SJSA1 (cell line): Measurements from ENCODE around the gene CHCHD3. TPM values are rescaled to one million over a fixed set of nuclear protein-coding genes. Genes with fewer than 3 reads are reported as not detected.

Source experiments
- DNase-seq, 2 experiments: peaks; one replicate each; pipeline ENCODE4 v3.0.0-alpha.2; 2015 to 2020; ENCODE audit warnings: low spot score in 2 of 2, low read depth in 1 of 2
- H3K27ac ChIP-seq: fragments of 250-450 bp; sonication (Bioruptor Pico); 2 replicates; pipeline ENCODE4 v1.5.1; 2020; ENCODE audit warnings: mild to moderate bottlenecking, moderate library complexity
- H3K27me3 ChIP-seq: fragments of 250-450 bp; sonication (Bioruptor Pico); replicated peaks from 2 replicates; pipeline ENCODE4 v1.5.1; 2020; ENCODE audit warnings: mild to moderate bottlenecking, moderate library complexity
- H3K36me3 ChIP-seq: fragments of 250-450 bp; sonication (Bioruptor Pico); 2 replicates; pipeline ENCODE4 v1.5.1; 2020; ENCODE audit warnings: mild to moderate bottlenecking
- H3K4me1 ChIP-seq: fragments of 250-450 bp; sonication (Bioruptor Pico); replicated peaks from 2 replicates; pipeline ENCODE4 v1.6.1; 2021; ENCODE audit warnings: mild to moderate bottlenecking
- H3K4me3 ChIP-seq: fragments of 250-450 bp; sonication (Bioruptor Pico); 2 replicates; pipeline ENCODE4 v1.5.1; 2020; ENCODE audit warnings: mild to moderate bottlenecking
- H3K9me3 ChIP-seq: fragments of 250-450 bp; sonication (Bioruptor Pico); replicated peaks from 2 replicates; pipeline ENCODE4 v1.5.1; 2020; ENCODE audit warnings: mild to moderate bottlenecking
- total RNA-seq: library from RNA; depleted of rRNA; stranded (reverse); fragments of >200 nt; shearing (Covaris generic); gene quantifications from 2 replicates; pipeline ENCODE4 v1.2.3, GENCODE V29; 2014

CHCHD3 gene
- total RNA-seq, 1 experiment from 2014 or later: 150 TPM

DNA sequence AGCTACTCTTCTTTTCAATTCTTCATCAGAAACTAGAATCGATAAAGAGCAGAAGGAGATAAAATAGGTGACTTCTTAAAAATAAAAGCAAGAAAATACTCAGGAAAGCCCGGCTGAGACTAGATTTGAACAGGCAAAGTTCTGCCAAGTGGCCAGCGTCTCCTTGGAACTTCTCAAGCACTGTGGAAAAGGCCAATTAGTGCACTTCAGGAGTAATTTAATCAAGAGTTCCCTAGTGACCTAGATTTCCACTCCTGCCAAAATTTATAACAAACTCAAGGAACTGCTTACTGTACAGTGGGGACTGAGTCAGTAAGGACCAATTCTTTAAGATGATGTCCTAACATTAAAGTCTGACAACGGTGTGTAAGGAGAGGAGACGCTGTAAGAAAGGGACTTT lies 57.3 kb downstream of the CHCHD3 start:
- peaks cover 4% of the 10 kb centered on the region for H3K36me3 ChIP-seq

DNA sequence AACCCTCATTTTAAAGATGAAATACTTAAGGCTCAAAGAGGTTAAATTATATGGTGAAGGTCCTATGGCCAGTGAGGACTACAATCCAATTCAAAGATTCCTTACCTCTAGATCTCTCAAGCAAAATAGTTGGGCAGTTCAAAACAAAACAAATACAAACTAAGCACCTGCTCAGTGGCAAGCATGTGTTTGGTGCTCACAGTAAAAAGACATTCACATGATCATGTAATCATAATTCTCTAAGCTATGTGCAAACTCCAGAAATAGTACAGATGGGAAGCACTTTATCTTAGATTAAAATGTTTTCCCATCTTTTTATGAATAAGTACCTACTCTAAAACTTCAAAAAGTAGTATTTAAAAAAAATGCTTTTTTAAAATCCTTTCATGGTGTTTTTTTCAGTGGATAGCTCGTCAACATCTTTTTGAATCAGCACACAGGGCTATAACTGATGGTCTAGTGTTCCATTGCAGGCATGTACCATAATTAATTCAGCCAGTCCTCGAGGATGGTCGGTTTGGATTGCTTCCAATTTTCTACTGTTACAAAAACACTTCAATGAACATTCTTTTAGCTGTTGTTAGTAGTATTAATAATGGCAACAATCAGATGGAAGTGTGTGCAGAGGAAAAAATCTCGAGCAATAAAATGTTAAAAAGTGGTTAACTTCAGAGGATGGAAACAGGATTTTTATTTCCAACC lies 58.4 kb downstream of the CHCHD3 start:
- H3K4me1 ChIP-seq: no peaks in the 10 kb centered on the region
- H3K27ac ChIP-seq: no peak overlapping the region
- H3K36me3 ChIP-seq: peaks cover 4% of the 10 kb centered on the region
- no peak overlapping the region for H3K4me3 ChIP-seq
- DNase-seq: no peak
- no peaks in the 10 kb centered on the region for H3K27me3 ChIP-seq
- no peaks in the 10 kb centered on the region for H3K9me3 ChIP-seq

More for the DNA sequence above, 57.3 kb downstream of the CHCHD3 start:
- Histone ChIP-seq H3K27ac (no peak overlapping the region), H3K27me3 (no peaks in the 10 kb centered on the region), H3K4me1 (no peaks in the 10 kb centered on the region), H3K9me3 (no peaks in the 10 kb centered on the region), H3K4me3 (no peak overlapping the region)
- DNase-seq: no peak

- DNase-seq: no peak
- Histone ChIP-seq H3K9me3 (no peaks in the 10 kb centered on the region), H3K36me3 (peaks cover 4% of the 10 kb centered on the region), H3K4me3 (no peak overlapping the region), H3K27ac (no peak overlapping the region), H3K4me1 (no peaks in the 10 kb centered on the region), H3K27me3 (no peaks in the 10 kb centered on the region)
Observed at GRCh38 chr7:133022661-133023060, 59.2 kb downstream of the CHCHD3 start.

- Histone ChIP-seq H3K27ac (no peak overlapping the region), H3K4me1 (no peaks in the 10 kb centered on the region), H3K36me3 (peaks cover 4% of the 10 kb centered on the region), H3K27me3 (no peaks in the 10 kb centered on the region), H3K9me3 (no peaks in the 10 kb centered on the region), H3K4me3 (no peak overlapping the region)
- DNase-seq: no peak
Observed at GRCh38 chr7:133021196-133021595, 60.7 kb downstream of the CHCHD3 start.

DNA sequence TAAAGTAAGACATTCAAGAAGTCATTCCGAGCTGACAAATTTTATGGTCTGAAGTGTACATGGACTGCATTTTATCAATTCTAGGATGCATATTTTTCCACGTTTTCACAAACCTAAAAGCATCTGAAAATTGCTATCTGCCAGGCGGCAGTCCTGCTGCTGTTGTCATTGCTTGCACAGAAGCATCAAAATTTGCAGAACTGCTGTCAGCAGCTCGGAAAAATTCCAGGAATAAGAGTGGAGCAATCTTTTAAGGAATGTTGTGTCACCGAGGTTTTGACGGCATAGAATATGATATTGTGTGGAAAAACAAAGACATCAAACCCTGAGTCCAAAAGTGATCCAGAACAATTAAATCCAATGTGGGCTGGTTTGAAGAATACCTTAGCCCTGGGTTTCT lies 61.4 kb downstream of the CHCHD3 start:
- Histone ChIP-seq H3K27me3 (no peaks in the 10 kb centered on the region), H3K36me3 (peaks cover 4% of the 10 kb centered on the region; the same call in 1 of the 2 replicates), H3K4me1 (no peaks in the 10 kb centered on the region), H3K27ac (no peak overlapping the region), H3K4me3 (no peak overlapping the region), H3K9me3 (no peaks in the 10 kb centered on the region)
- no peak for DNase-seq

GRCh38 chr7:133019590-133019989 lies 62.3 kb downstream of the CHCHD3 start:
- Histone ChIP-seq H3K36me3 (peaks cover 4% of the 10 kb centered on the region; the same call in 1 of the 2 replicates), H3K27ac (no peak overlapping the region), H3K27me3 (no peaks in the 10 kb centered on the region), H3K4me1 (no peaks in the 10 kb centered on the region), H3K9me3 (no peaks in the 10 kb centered on the region), H3K4me3 (no peak overlapping the region)
- no peak for DNase-seq

GRCh38 chr7:133016604-133017003 lies 65.3 kb downstream of the CHCHD3 start:
- Histone ChIP-seq H3K9me3 (no peaks in the 10 kb centered on the region), H3K36me3 (no peaks in the 10 kb centered on the region), H3K27ac (no peak overlapping the region), H3K4me1 (no peaks in the 10 kb centered on the region), H3K27me3 (no peaks in the 10 kb centered on the region), H3K4me3 (no peak overlapping the region)
- no peak for DNase-seq

DNA sequence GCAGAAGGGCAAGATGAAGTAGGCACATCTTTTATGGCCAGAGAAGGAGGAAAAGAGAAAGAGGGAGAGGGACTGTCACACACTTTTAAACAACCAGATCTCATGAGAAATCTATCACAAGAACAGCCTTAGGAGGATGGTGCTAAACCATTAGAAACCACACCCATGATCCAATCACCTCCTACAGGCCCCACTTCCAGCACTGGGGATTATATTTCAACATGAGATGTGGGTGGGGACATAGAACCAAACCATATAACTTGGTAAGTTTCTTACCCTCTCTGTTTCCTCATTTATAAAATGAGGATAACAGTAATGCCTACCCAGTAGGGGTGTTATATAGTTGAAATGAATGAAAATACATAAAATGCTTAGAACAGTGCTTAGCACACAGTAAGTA lies 66.0 kb downstream of the CHCHD3 start:
- Histone ChIP-seq H3K36me3 (no peaks in the 10 kb centered on the region), H3K27me3 (no peaks in the 10 kb centered on the region), H3K4me3 (no peak overlapping the region), H3K27ac (no peak overlapping the region), H3K9me3 (no peaks in the 10 kb centered on the region), H3K4me1 (no peaks in the 10 kb centered on the region)
- DNase-seq: no peak

DNA sequence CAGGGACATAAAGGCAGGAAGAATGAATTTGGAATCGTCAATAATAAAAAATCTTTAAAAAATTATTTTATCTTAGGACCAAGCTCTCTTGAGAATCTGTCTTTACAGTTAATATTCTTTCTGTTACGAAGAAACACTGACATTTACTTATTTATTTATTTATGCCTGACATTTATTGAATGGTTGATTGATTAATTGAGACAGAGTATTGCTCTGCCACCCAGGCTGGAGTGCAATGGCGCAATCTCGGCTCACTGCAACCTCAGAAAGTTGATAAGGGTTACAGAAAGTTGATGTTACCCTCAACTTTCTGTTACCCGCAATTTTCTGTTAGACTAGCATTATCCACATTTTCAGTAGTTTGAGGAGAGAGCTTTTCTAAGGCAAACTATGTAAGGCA lies 70.1 kb downstream of the CHCHD3 start:
- H3K4me3 ChIP-seq: no peak overlapping the region
- H3K36me3 ChIP-seq: no peaks in the 10 kb centered on the region
- H3K27me3 ChIP-seq: no peaks in the 10 kb centered on the region

GRCh38 chr7:133009426-133010252 lies 72.3 kb downstream of the CHCHD3 start:
- Histone ChIP-seq H3K4me3 (no peak overlapping the region), H3K27ac (no peak overlapping the region), H3K36me3 (no peaks in the 10 kb centered on the region), H3K9me3 (no peaks in the 10 kb centered on the region; the same call in 1 of the 2 replicates), H3K4me1 (no peaks in the 10 kb centered on the region), H3K27me3 (no peaks in the 10 kb centered on the region)
- no peak for DNase-seq

More for the DNA sequence above, 70.1 kb downstream of the CHCHD3 start:
- no peaks in the 10 kb centered on the region for H3K9me3 ChIP-seq
- no peaks in the 10 kb centered on the region for H3K4me1 ChIP-seq
- no peak overlapping the region for H3K27ac ChIP-seq
- no peak for DNase-seq

GRCh38 chr7:133007961-133008360 lies 73.9 kb downstream of the CHCHD3 start:
- no peaks in the 10 kb centered on the region for H3K36me3 ChIP-seq
- no peak overlapping the region for H3K27ac ChIP-seq
- no peaks in the 10 kb centered on the region for H3K27me3 ChIP-seq
- H3K9me3 ChIP-seq: no peaks in the 10 kb centered on the region; the same call in 1 of the 2 replicates
- no peak overlapping the region for H3K4me3 ChIP-seq
- H3K4me1 ChIP-seq: no peaks in the 10 kb centered on the region
- no peak for DNase-seq

DNA sequence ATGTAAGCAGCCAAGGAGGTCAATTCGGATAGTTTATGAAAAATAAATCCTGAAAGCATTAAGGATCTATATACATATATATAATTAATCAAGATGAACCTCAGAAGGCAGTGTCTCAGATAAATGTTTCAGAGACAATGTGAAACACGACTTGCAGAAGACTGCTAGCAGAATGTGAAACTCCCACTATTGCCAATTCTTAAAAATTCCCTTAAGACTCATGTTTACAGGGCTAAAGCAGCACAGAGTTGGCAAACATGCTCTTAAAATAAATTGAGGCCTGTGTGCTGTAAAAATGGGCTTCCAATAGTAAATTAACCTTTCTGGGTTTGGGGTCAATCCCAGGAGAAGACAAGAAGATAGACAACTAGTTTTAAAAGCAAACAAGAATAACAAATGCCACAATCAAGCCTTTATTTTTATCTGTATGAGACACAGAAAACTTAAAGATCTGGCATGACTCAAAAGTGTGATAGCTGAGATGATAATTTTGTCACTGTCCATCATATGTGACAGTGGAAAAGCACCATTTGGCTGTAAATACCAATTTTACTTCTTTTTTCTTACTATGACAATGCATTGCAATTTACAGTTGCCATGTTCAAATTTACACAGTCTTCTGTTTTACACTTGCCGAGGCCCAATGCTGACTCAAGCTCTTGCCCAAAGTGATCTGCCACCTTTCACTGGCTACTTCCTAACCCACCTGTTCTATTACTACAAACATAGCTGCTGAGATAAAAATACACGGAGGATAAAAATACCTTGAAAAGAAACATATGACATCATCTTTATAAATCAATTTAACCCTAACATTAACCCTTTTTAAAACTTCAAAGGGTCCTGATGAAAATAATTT lies 78.6 kb downstream of the CHCHD3 start:
- H3K4me3 ChIP-seq: no peak overlapping the region
- no peak for DNase-seq
- H3K27ac ChIP-seq: no peak overlapping the region

GRCh38 chr7:133001727-133002126 lies 80.2 kb downstream of the CHCHD3 start:
- H3K27me3 ChIP-seq: no peaks in the 10 kb centered on the region
- H3K4me1 ChIP-seq: peaks cover 10% of the 10 kb centered on the region
- no peak overlapping the region for H3K27ac ChIP-seq
- no peak for DNase-seq
- H3K4me3 ChIP-seq: no peak overlapping the region
- no peaks in the 10 kb centered on the region; the same call in 1 of the 2 replicates for H3K9me3 ChIP-seq
- no peaks in the 10 kb centered on the region for H3K36me3 ChIP-seq

More for the DNA sequence above, 78.6 kb downstream of the CHCHD3 start:
- peaks cover 10% of the 10 kb centered on the region for H3K4me1 ChIP-seq
- H3K27me3 ChIP-seq: no peaks in the 10 kb centered on the region
- H3K9me3 ChIP-seq: no peaks in the 10 kb centered on the region; the same call in 1 of the 2 replicates
- H3K36me3 ChIP-seq: no peaks in the 10 kb centered on the region
